Muscle of leg (tissue), 11 donors: ENCODE results near the gene SOX18. TPM values are rescaled to one million over a fixed set of nuclear protein-coding genes. Genes with fewer than 3 reads are reported as not detected.

Experiments used
- DNase-seq: peaks from one replicate; pipeline ENCODE4 v3.0.0; 2013
- H3K27ac ChIP-seq: one replicate; pipeline ENCODE4 v1.5.1; 2013; ENCODE audit warnings: mild to moderate bottlenecking, low read length, control low read depth
- H3K27me3 ChIP-seq: one replicate; pipeline ENCODE4 v1.6.1; 2013; ENCODE audit warnings: low read length; ENCODE audit not compliant: control insufficient read depth, insufficient read depth
- H3K36me3 ChIP-seq: one replicate; pipeline ENCODE4 v1.6.1; 2013; ENCODE audit warnings: low read length; ENCODE audit not compliant: control insufficient read depth, insufficient read depth
- H3K4me1 ChIP-seq: one replicate; pipeline ENCODE4 v1.6.1; 2013; ENCODE audit warnings: low read length; ENCODE audit not compliant: control insufficient read depth, insufficient read depth
- H3K4me3 ChIP-seq: one replicate; pipeline ENCODE4 v1.5.1; 2013; ENCODE audit warnings: low read length, control low read depth
- H3K9me3 ChIP-seq: replicated peaks from 2 replicates; pipeline ENCODE4 v1.6.1; 2013; ENCODE audit warnings: low read depth, low read length; ENCODE audit not compliant: control insufficient read depth
- WGBS: methylation state at CpG from one replicate; pipeline ENCODE4 v1.1.5; 2013; ENCODE audit warnings: missing lambda C conversion rate; ENCODE audit not compliant: insufficient coverage; 5-methylcytosine and 5-hydroxymethylcytosine counted together
- polyA plus RNA-seq, 8 donors: library from polyadenylated mRNA; unstranded; fragments of 120-200 nt; gene quantifications; one replicate each; pipeline versions ENCODE4 v1.2.1 to v1.2.3, GENCODE V29; 2013; ENCODE audit warnings: inconsistent platforms in 1 of 8, low replicate concordance in 1 of 8; ENCODE audit not compliant: insufficient read length in 8 of 8, insufficient read depth in 1 of 8
- total RNA-seq: library from RNA; stranded (reverse); fragments of 120-200 nt; gene quantifications from one replicate; pipeline ENCODE4 v1.2.4, GENCODE V29; 2013

SOX18 gene
- total and polyA plus RNA-seq, 9 donors = 2.2 to 15.7 (median 10.6) TPM

- Histone ChIP-seq H3K4me1 (peaks cover 42% of the 10 kb centered on the region), H3K27ac (no peak overlapping the region)
- 83% methylated on average over 6 of the region's 6 CpGs for WGBS
Observed at GRCh38 chr20:64081624-64081964, 32.2 kb upstream of the SOX18 start.

GRCh38 chr20:64080813-64081623 is 31.6 kb upstream of the SOX18 start:
- Histone ChIP-seq H3K4me3 (peak overlapping the region; percentile 40), H3K4me1 (peaks cover 42% of the 10 kb centered on the region), H3K9me3 (no peaks in the 10 kb centered on the region), H3K36me3 (no peaks in the 10 kb centered on the region), H3K27ac (no peak overlapping the region), H3K27me3 (peaks cover 44% of the 10 kb centered on the region)
- no peak for DNase-seq
- WGBS = 58% methylated on average over 10 of the region's 17 CpGs

More at GRCh38 chr20:64081624-64081964, 32.2 kb upstream of the SOX18 start:
- peaks cover under 1% of the 10 kb centered on the region for H3K9me3 ChIP-seq
- peaks cover 49% of the 10 kb centered on the region for H3K27me3 ChIP-seq
- no peak overlapping the region for H3K4me3 ChIP-seq
- DNase-seq = no peak
- no peaks in the 10 kb centered on the region for H3K36me3 ChIP-seq

DNA sequence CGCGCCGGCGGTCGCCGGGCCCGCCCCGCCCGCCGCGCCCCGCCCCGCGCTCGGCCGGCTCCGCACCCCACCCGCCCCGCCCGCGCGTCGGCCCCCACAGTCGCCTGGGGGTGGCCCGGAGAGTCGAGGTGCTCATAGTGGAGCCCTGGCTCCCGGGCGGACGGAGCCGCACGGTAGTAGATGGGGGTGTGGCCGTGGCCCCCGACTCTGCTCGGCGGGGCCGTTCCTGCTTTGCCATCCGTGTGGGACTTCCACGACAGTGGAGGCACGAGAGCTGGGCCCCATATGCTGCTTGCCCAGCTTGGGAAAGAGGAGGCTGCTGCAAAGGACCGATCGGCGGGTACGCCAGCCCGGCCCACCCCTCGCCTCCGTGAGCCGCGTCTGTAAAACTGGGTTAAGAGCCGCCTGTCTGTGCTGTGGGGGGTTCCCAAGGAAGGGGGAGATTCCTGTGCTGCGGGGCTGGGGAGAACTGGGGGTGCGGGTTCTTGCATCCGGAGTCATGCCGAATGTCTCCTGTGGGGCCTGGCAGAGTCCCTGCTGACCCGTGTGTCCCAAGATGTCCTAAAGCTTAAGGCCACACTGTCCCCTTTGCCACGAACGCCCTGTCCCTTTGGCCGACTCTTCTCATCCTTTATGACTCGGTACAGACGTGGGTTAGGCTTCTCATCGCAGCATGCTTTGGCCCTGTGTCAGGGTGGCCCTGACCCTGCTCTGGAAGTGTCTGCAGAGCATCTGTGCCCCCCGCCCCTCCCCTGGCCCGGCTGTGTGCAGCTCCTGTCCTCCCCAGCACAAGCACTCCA is 30.8 kb upstream of the SOX18 start, which contains the start of gene OPRL1:
Gene OPRL1 (plus strand): TSS at position 70 of the 800 bp plus-strand sequence. CDS start 12,639 bp downstream, outside the sequence.
- no peak for DNase-seq
- H3K4me1 ChIP-seq = peaks cover 42% of the 10 kb centered on the region
- H3K36me3 ChIP-seq = no peaks in the 10 kb centered on the region
- peak within 1 kb of the TSS; percentile 72 for H3K4me3 ChIP-seq
- no peaks in the 10 kb centered on the region for H3K9me3 ChIP-seq
- peak within 1 kb of the TSS; percentile 29 for H3K27ac ChIP-seq
- peaks cover 36% of the 10 kb centered on the region for H3K27me3 ChIP-seq
- 5% methylated on average over 46 of the region's 62 CpGs for WGBS

DNA sequence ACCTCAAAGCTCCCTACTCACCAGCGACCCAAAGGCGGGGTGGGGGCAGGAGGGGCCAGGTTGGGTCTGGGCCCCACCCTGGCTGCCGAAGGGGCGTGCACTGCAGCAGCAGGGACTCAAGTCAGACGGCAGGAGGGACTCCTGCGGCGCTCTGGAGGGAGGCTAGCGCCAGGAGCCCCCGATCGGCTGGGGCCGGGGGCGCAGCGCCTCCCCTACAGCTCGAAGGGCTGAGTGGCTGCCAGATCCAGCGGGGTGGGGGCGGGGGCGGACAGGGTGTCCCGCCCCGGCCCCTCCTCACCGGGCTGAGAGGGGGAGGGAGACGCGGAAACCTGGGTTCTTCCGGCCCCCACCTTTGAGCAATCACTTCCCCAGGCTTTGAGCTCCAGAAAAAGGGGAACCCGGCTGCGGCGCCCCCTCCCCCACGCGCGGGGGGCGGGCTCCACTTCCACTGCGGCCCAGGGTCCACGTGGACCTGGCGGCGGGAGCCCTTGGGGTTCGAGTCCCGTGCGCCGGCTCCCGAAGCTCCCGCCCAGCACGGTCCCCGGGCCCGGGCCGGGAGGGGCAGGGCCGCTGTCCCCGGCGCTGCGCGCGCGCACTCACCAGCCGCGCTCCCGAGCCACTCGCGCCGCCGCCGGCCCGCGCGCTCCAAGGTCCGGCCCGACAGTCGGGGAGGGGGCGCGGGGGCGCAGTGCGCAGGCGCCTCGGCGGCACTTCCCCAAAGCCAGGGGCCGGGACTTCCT is 30.0 kb upstream of the SOX18 start, which contains the start of gene RGS19:
Gene RGS19 (minus strand): TSS at position 246 of the 740 bp plus-strand sequence. CDS start 2,632 bp downstream, outside the sequence.
- peak; percentile 93 for DNase-seq
- Histone ChIP-seq H3K4me3 (peak within 1 kb of the TSS; percentile 72), H3K27ac (peak within 1 kb of the TSS; percentile 29), H3K4me1 (peaks cover 37% of the 10 kb centered on the region), H3K36me3 (no peaks in the 10 kb centered on the region), H3K27me3 (peaks cover 28% of the 10 kb centered on the region), H3K9me3 (no peaks in the 10 kb centered on the region)
- WGBS = 0% methylated on average over 56 of the region's 73 CpGs

DNA sequence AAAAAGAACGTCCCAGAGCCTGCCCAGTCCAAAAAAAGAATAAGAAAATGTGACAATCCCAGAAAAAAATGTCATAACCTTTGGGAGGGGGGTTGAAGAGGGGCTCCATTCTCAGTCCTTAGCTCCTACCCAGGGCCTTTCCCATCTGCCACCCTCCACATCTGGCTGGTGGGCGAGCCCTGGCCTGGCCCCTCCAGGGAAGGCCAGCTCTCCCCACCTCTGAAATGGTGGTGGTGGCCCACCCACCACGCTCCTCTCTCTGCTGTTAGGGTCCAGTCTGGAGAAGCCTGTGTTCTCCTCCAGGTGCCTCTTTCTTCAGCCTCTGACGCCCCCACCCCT is 29.5 kb upstream of the SOX18 start:
- no peaks in the 10 kb centered on the region for H3K9me3 ChIP-seq
- H3K4me1 ChIP-seq = peaks cover 33% of the 10 kb centered on the region
- H3K27me3 ChIP-seq = peaks cover 24% of the 10 kb centered on the region
- H3K27ac ChIP-seq = no peak overlapping the region
- peaks cover 3% of the 10 kb centered on the region for H3K36me3 ChIP-seq
- 40% methylated on average over 1 of the region's 4 CpGs for WGBS
- no peak for DNase-seq
- H3K4me3 ChIP-seq = peak overlapping the region; percentile 72

DNA sequence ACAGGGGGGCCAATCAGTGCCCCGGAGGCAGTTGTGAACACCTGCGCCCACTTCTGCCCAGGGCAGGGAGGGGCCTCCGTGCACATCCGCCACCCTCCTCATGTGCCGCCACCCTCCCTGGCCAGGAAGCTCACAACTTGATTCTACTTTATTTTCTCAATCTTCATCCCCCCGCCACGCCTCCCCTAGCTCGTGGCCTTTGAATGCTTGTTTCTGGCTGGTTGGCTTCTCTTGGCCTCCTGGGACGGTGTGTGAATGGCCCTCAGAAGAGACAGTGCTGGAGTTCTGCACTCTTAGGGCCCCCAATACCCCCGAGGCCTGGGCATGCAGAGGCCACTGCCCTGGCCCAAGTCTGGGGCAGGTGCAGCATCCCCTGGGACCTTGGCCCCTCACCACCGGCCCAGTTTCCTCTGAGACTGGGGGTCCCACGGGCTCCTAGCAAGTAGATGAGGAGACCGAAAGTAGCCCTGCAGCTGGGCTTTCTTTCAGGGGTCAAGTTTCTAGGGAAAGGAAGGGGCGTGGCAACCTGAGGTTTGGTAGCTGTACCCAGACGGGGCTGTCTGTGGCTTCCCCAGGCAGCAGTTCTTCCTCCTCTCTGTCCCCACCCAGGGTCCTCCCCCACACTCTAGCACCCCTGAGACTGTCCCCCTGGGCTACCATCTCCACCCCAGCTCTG is 28.6 kb upstream of the SOX18 start:
- 48% methylated on average over 10 of the region's 15 CpGs for WGBS
- Histone ChIP-seq H3K4me3 (peak overlapping the region; percentile 72), H3K4me1 (peaks cover 29% of the 10 kb centered on the region), H3K9me3 (no peaks in the 10 kb centered on the region), H3K27me3 (peaks cover 18% of the 10 kb centered on the region), H3K36me3 (peaks cover 7% of the 10 kb centered on the region), H3K27ac (no peak overlapping the region)
- peak; percentile 30 for DNase-seq

- no peak overlapping the region for H3K27ac ChIP-seq
- H3K4me1 ChIP-seq = peaks cover 26% of the 10 kb centered on the region
- 72% methylated on average over 7 of the region's 7 CpGs for WGBS
- peaks cover 12% of the 10 kb centered on the region for H3K27me3 ChIP-seq
- peak overlapping the region; percentile 15 for H3K4me3 ChIP-seq
- H3K36me3 ChIP-seq = peaks cover 12% of the 10 kb centered on the region
- H3K9me3 ChIP-seq = no peaks in the 10 kb centered on the region
- DNase-seq = peak; percentile 13
Observed at GRCh38 chr20:64077541-64077875, 28.1 kb upstream of the SOX18 start.

DNA sequence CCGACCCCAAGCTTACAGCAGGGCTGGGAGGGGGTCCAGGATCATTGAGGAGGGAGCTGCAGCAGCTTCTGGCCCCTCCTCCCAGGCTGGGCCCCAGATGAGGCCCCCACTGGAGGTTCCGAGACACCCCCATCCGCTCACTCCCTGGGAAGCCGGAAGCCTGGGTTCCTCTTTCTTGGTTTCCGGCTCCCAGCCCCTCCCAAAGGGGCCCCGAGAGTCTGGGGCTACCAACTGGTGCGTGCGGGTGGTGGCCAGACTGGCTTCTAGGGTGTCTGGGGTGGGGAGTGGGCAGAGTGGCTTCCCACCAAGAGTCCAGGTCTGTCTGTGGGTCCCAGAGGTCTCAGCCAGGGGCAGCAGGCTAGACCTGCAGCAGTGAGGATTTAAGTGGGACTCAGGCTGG is 27.7 kb upstream of the SOX18 start:
- peaks cover 16% of the 10 kb centered on the region for H3K36me3 ChIP-seq

GRCh38 chr20:64076061-64076997 is 26.9 kb upstream of the SOX18 start:
- WGBS = 85% methylated on average over 9 of the region's 22 CpGs
- peaks cover 20% of the 10 kb centered on the region for H3K4me1 ChIP-seq
- DNase-seq = no peak
- peaks cover 23% of the 10 kb centered on the region for H3K36me3 ChIP-seq
- no peak overlapping the region for H3K27ac ChIP-seq
- H3K27me3 ChIP-seq = peaks cover 3% of the 10 kb centered on the region
- no peak overlapping the region for H3K4me3 ChIP-seq
- H3K9me3 ChIP-seq = no peaks in the 10 kb centered on the region

More for the DNA sequence above, 27.7 kb upstream of the SOX18 start:
- H3K4me3 ChIP-seq = peak overlapping the region; percentile 15
- peak; percentile 50 for DNase-seq
- 80% methylated on average over 4 of the region's 8 CpGs for WGBS
- H3K9me3 ChIP-seq = no peaks in the 10 kb centered on the region
- H3K4me1 ChIP-seq = peaks cover 22% of the 10 kb centered on the region
- H3K27ac ChIP-seq = no peak overlapping the region
- peaks cover 8% of the 10 kb centered on the region for H3K27me3 ChIP-seq
